Neural cell (in vitro differentiated cells): ENCODE measurements around the gene HIBCH. TPM values are rescaled to one million over a fixed set of nuclear protein-coding genes. Genes with fewer than 3 reads are reported as not detected.

Source experiments
- H2AFZ ChIP-seq: fragments of 200-600, 300-800 bp; sonication (generic), shearing (Covaris generic); 2 replicates; pipeline ENCODE4 v1.6.0; 2014; ENCODE audit warnings: low read depth, mild to moderate bottlenecking, antibody characterized with exemption, low read length, moderate library complexity
- H3F3A ChIP-seq: fragments of 200-600 bp; shearing (Covaris generic); 2 replicates; pipeline ENCODE4 v1.6.1; 2016; ENCODE audit warnings: mild to moderate bottlenecking, moderate library complexity, mixed read lengths, antibody characterized with exemption, low read length; ENCODE audit not compliant: insufficient read depth, poor library complexity, severe bottlenecking
- H3K27ac ChIP-seq: fragments of 200-600, 300-800 bp; sonication (generic), shearing (Covaris generic); 2 replicates; pipeline ENCODE4 v1.5.1; 2014; ENCODE audit warnings: mild to moderate bottlenecking, low read length, moderate library complexity
- H3K27me3 ChIP-seq: fragments of 300-800, 200-600 bp; sonication (generic), shearing (Covaris generic); 2 replicates; pipeline ENCODE4 v1.6.0; 2014; ENCODE audit warnings: mild to moderate bottlenecking, low read depth, low read length, moderate library complexity; ENCODE audit not compliant: insufficient read depth
- H3K36me3 ChIP-seq: fragments of 300-800, 200-600 bp; sonication (generic), shearing (Covaris generic); 2 replicates; pipeline ENCODE4 v1.5.1; 2014; ENCODE audit warnings: mild to moderate bottlenecking, antibody characterized with exemption, low read length, moderate library complexity; ENCODE audit not compliant: insufficient read depth
- H3K4me2 ChIP-seq: fragments of 300-800, 200-600 bp; sonication (generic), shearing (Covaris generic); 2 replicates; pipeline ENCODE4 v1.6.0; 2014; ENCODE audit warnings: mild to moderate bottlenecking, low read length
- H3K4me3 ChIP-seq: fragments of 300-800, 200-600 bp; sonication (generic), shearing (Covaris generic); 2 replicates; pipeline ENCODE4 v1.5.1; 2014; ENCODE audit warnings: mild to moderate bottlenecking, low read length, moderate library complexity
- H3K79me2 ChIP-seq: fragments of 200-600 bp; shearing (Covaris generic); replicated peaks from 2 replicates; pipeline ENCODE4 v1.6.0; 2014; ENCODE audit warnings: mild to moderate bottlenecking, low read length, moderate library complexity; ENCODE audit not compliant: insufficient read depth
- H3K9ac ChIP-seq: fragments of 300-800, 200-600 bp; sonication (generic), shearing (Covaris generic); 2 replicates; pipeline ENCODE4 v1.6.1; 2016; ENCODE audit warnings: mild to moderate bottlenecking, low read length, mixed read lengths
- H3K9me2 ChIP-seq: fragments of 200-600 bp; shearing (Covaris generic); 2 replicates; pipeline ENCODE4 v1.6.1; 2016; ENCODE audit warnings: mild to moderate bottlenecking, low read length, mixed read lengths; ENCODE audit not compliant: insufficient read depth
- H3K9me3 ChIP-seq: fragments of 200-600, 300-800 bp; sonication (generic), shearing (Covaris generic); 2 replicates; pipeline ENCODE4 v1.6.1; 2016; ENCODE audit warnings: mild to moderate bottlenecking, mixed run types, low read length, moderate library complexity, mixed read lengths
- H4K20me1 ChIP-seq: fragments of 200-600 bp; shearing (Covaris generic); 2 replicates; pipeline ENCODE4 v1.6.1; 2016; ENCODE audit warnings: mild to moderate bottlenecking, mixed run types; ENCODE audit not compliant: insufficient read depth
- CTCF ChIP-seq: fragments of 450-650 bp; IDR thresholded peaks from 2 replicates; pipeline ENCODE4 v1.5.1; 2014; ENCODE audit warnings: antibody characterized with exemption, mild to moderate bottlenecking, moderate library complexity; ENCODE audit not compliant: poor library complexity, severe bottlenecking
- EP300 ChIP-seq: fragments of 450-650 bp; conservative IDR thresholded peaks from 2 replicates; pipeline ENCODE4 v1.6.1; 2014; ENCODE audit warnings: antibody characterized with exemption, mild to moderate bottlenecking, moderate library complexity; ENCODE audit not compliant: poor library complexity, severe bottlenecking
- EZH2 ChIP-seq: fragments of 200-600, 300-800 bp; shearing (Covaris generic), sonication (generic); IDR thresholded peaks from 2 replicates; pipeline ENCODE4 v1.6.1; 2014; ENCODE audit warnings: antibody characterized with exemption, low read length, borderline replicate concordance, mild to moderate bottlenecking; ENCODE audit not compliant: insufficient read depth, poor library complexity, severe bottlenecking
- MXI1 ChIP-seq: fragments of 450-650 bp; conservative IDR thresholded peaks from 2 replicates; pipeline ENCODE4 v1.6.1; 2014; ENCODE audit warnings: antibody characterized with exemption, mild to moderate bottlenecking; ENCODE audit not compliant: poor library complexity, severe bottlenecking
- POLR2AphosphoS5 ChIP-seq: IDR thresholded peaks from 2 replicates; pipeline ENCODE4 v1.6.1; 2012
- RAD21 ChIP-seq: fragments of 450-650 bp; conservative IDR thresholded peaks from 2 replicates; pipeline ENCODE4 v1.6.1; 2014; ENCODE audit warnings: antibody characterized with exemption, mild to moderate bottlenecking, moderate library complexity
- REST ChIP-seq: IDR thresholded peaks from 2 replicates; pipeline ENCODE4 v1.6.1; 2012; ENCODE audit warnings: borderline replicate concordance
- SMC3 ChIP-seq: fragments of 450-650 bp; conservative IDR thresholded peaks from 2 replicates; pipeline ENCODE4 v1.6.1; 2014; ENCODE audit warnings: antibody characterized with exemption, mild to moderate bottlenecking, moderate library complexity; ENCODE audit not compliant: poor library complexity
- TAF1 ChIP-seq: IDR thresholded peaks from 2 replicates; pipeline ENCODE4 v1.6.1; 2012; ENCODE audit warnings: low read depth
- polyA plus RNA-seq: library from polyadenylated mRNA; depleted of rRNA; stranded (reverse); fragments of >200 nt; gene quantifications from 2 replicates; pipeline ENCODE4 v1.2.3, GENCODE V29; 2014

Gene HIBCH
- polyA plus RNA-seq, 1 donor from 2014 or later, result 17.8 TPM

GRCh38 chr2:190261851-190262250 is 57.8 kb downstream of the HIBCH start:
- Histone ChIP-seq H3F3A (no peaks in the 10 kb centered on the region), H2AFZ (no peak overlapping the region), H3K9ac (no peak overlapping the region), H3K27ac (no peak overlapping the region), H3K9me3 (no peaks in the 10 kb centered on the region), H3K79me2 (no peaks in the 10 kb centered on the region), H3K4me3 (no peak overlapping the region), H4K20me1 (no peaks in the 10 kb centered on the region), H3K4me2 (no peak overlapping the region), H3K27me3 (no peaks in the 10 kb centered on the region), H3K36me3 (no peaks in the 10 kb centered on the region), H3K9me2 (no peaks in the 10 kb centered on the region)
- TF ChIP-seq EZH2, result no peak
- TF ChIP-seq EP300, result no peak
- no peak for TF ChIP-seq TAF1
- no peak for TF ChIP-seq CTCF
- TF ChIP-seq RAD21, result no peak
- TF ChIP-seq POLR2AphosphoS5, result no peak
- no peak for TF ChIP-seq REST
- no peak for TF ChIP-seq SMC3
- TF ChIP-seq MXI1, result no peak

- Histone ChIP-seq H3K79me2 (no peaks in the 10 kb centered on the region), H3K27me3 (no peaks in the 10 kb centered on the region), H4K20me1 (no peaks in the 10 kb centered on the region), H3K36me3 (no peaks in the 10 kb centered on the region), H3K9me3 (no peaks in the 10 kb centered on the region), H3K27ac (no peak overlapping the region), H3K4me2 (no peak overlapping the region), H3K4me3 (no peak overlapping the region), H3F3A (no peaks in the 10 kb centered on the region), H2AFZ (no peak overlapping the region), H3K9me2 (no peaks in the 10 kb centered on the region), H3K9ac (no peak overlapping the region)
- TF ChIP-seq SMC3 (no peak), EZH2 (no peak), EP300 (no peak), TAF1 (no peak), REST (no peak), POLR2AphosphoS5 (no peak), CTCF (no peak), MXI1 (no peak), RAD21 (no peak)
These were observed 63.5 kb downstream of the HIBCH start for GRCh38 chr2:190256087-190256486.
